ENCODE results near the gene SORCS2. TPM values are rescaled to one million over a fixed set of nuclear protein-coding genes. Genes with fewer than 3 reads are reported as not detected.

SORCS2 gene
- total RNA-seq, 1 experiment from 2014 or later: 0.15 TPM

- H3K27me3 ChIP-seq (ENCODE audit: control insufficient read depth, insufficient read depth, low read length): no peaks in the 10 kb centered on the region
- no peaks in the 10 kb centered on the region for H3K9me3 ChIP-seq (ENCODE audit: control insufficient read depth, insufficient read depth, low read depth, low read length)
- in situ Hi-C loops (cut with HindIII; ENCODE audit: low pct_unique_long_range_greater_than_20kb, low sequenced_read_pairs) (no loop called here), intact Hi-C loops (cut with micrococcal nuclease; ENCODE audit: unreplicated experiment) (no loop called here)
- no TSS peak for BruUV-seq (replicated peaks)
- CTCF ChIA-PET: no interaction called here
- DNase-seq (ENCODE audit: low read depth, low spot score) (no peak), ATAC-seq (no peak)
- TF ChIP-seq POLR2AphosphoS5 (IDR thresholded peaks at IDR 0.05; ENCODE audit: low read depth, low read length): no peak
- no peak for TF ChIP-seq SIN3A (IDR thresholded peaks at IDR 0.05; ENCODE audit: borderline replicate concordance, insufficient read depth, low read depth, low read length)
- H3K4me1 ChIP-seq (ENCODE audit: control insufficient read depth, insufficient read depth, low read length): no peaks in the 10 kb centered on the region
- H3K36me3 ChIP-seq (ENCODE audit: control insufficient read depth, insufficient read depth, low read length): no peaks in the 10 kb centered on the region
- H3K27ac ChIP-seq (ENCODE audit: low read length): no peak overlapping the region
- POLR2A ChIA-PET: no interaction called here
- H3K4me3 ChIP-seq (ENCODE audit: low read depth in 2 of 2, low read length in 2 of 2): no peak overlapping the region
Observed at GRCh38 chr4:7251321-7251720, 59.0 kb downstream of the SORCS2 start.

- Histone ChIP-seq H3K4me1 (ENCODE audit: control insufficient read depth, insufficient read depth, low read length) (no peaks in the 10 kb centered on the region), H3K9me3 (ENCODE audit: control insufficient read depth, insufficient read depth, low read depth, low read length) (no peaks in the 10 kb centered on the region), H3K36me3 (ENCODE audit: control insufficient read depth, insufficient read depth, low read length) (no peaks in the 10 kb centered on the region), H3K27me3 (ENCODE audit: control insufficient read depth, insufficient read depth, low read length) (no peaks in the 10 kb centered on the region), H3K4me3 (ENCODE audit: low read depth in 2 of 2, low read length in 2 of 2) (no peak overlapping the region), H3K27ac (ENCODE audit: low read length) (no peak overlapping the region)
- in situ Hi-C loops (cut with HindIII; ENCODE audit: low pct_unique_long_range_greater_than_20kb, low sequenced_read_pairs): no loop called here
- no peak for DNase-seq (ENCODE audit: low read depth, low spot score)
- intact Hi-C loops (cut with micrococcal nuclease; ENCODE audit: unreplicated experiment): no loop called here
- TF ChIP-seq CTCF (IDR thresholded peaks at IDR 0.05): no peak
- no peak for TF ChIP-seq POLR2AphosphoS5 (IDR thresholded peaks at IDR 0.05; ENCODE audit: low read depth, low read length)
- TF ChIP-seq TCF7L2 (IDR thresholded peaks at IDR 0.05; ENCODE audit: low read depth, low read length): no peak
- no peak for TF ChIP-seq REST (IDR thresholded peaks at IDR 0.05; ENCODE audit: insufficient read depth in 1 of 2, low read depth in 2 of 2, low read length in 1 of 2)
- no peak for TF ChIP-seq SIN3A (IDR thresholded peaks at IDR 0.05; ENCODE audit: borderline replicate concordance, insufficient read depth, low read depth, low read length)
- CTCF ChIA-PET: interaction anchor here (0.5 kb wide), 1 partner anchor 10 kb away, joined by 4 read pairs; no protein-coding TSS in a partner anchor
- POLR2A ChIA-PET: no interaction called here
- no TSS peak for BruUV-seq (replicated peaks)
- no peak for ATAC-seq
Observed at GRCh38 chr4:7252051-7252450, 59.7 kb downstream of the SORCS2 start.

GRCh38 chr4:7252510-7253340 is 60.4 kb downstream of the SORCS2 start:
- Histone ChIP-seq H3K4me1 (ENCODE audit: control insufficient read depth, insufficient read depth, low read length) (no peaks in the 10 kb centered on the region), H3K4me3 (ENCODE audit: low read depth in 2 of 2, low read length in 2 of 2) (no peak overlapping the region), H3K36me3 (ENCODE audit: control insufficient read depth, insufficient read depth, low read length) (no peaks in the 10 kb centered on the region), H3K27ac (ENCODE audit: low read length) (no peak overlapping the region), H3K27me3 (ENCODE audit: control insufficient read depth, insufficient read depth, low read length) (no peaks in the 10 kb centered on the region), H3K9me3 (ENCODE audit: control insufficient read depth, insufficient read depth, low read depth, low read length) (no peaks in the 10 kb centered on the region)
- no TSS peak for BruUV-seq (replicated peaks)
- CTCF ChIA-PET: interaction anchor here (0.5 kb wide), 1 partner anchor 11 kb away, joined by 4 read pairs; no protein-coding TSS in a partner anchor
- no peak for TF ChIP-seq TCF7L2 (IDR thresholded peaks at IDR 0.05; ENCODE audit: low read depth, low read length)
- no peak for TF ChIP-seq POLR2AphosphoS5 (IDR thresholded peaks at IDR 0.05; ENCODE audit: low read depth, low read length)
- no peak for TF ChIP-seq SIN3A (IDR thresholded peaks at IDR 0.05; ENCODE audit: borderline replicate concordance, insufficient read depth, low read depth, low read length)
- no peak for TF ChIP-seq REST (IDR thresholded peaks at IDR 0.05; ENCODE audit: insufficient read depth in 1 of 2, low read depth in 2 of 2, low read length in 1 of 2)
- no peak for TF ChIP-seq CTCF (IDR thresholded peaks at IDR 0.05)
- in situ Hi-C loops (cut with HindIII; ENCODE audit: low pct_unique_long_range_greater_than_20kb, low sequenced_read_pairs): no loop called here
- intact Hi-C loops (cut with micrococcal nuclease; ENCODE audit: unreplicated experiment): no loop called here
- no peak for ATAC-seq
- no peak for DNase-seq (ENCODE audit: low read depth, low spot score)
- POLR2A ChIA-PET: no interaction called here

Measured in Panc1 (cell line).